Measurements from ENCODE around the gene SMIM3. TPM values are rescaled to one million over a fixed set of nuclear protein-coding genes. Genes with fewer than 3 reads are reported as not detected.

SMIM3 gene
- total and polyA plus RNA-seq, 2 of the 13 experiments (the other 11 are each of a cell fraction or from before 2014, with no cell fraction given): 11.6 to 96.7 TPM

DNA sequence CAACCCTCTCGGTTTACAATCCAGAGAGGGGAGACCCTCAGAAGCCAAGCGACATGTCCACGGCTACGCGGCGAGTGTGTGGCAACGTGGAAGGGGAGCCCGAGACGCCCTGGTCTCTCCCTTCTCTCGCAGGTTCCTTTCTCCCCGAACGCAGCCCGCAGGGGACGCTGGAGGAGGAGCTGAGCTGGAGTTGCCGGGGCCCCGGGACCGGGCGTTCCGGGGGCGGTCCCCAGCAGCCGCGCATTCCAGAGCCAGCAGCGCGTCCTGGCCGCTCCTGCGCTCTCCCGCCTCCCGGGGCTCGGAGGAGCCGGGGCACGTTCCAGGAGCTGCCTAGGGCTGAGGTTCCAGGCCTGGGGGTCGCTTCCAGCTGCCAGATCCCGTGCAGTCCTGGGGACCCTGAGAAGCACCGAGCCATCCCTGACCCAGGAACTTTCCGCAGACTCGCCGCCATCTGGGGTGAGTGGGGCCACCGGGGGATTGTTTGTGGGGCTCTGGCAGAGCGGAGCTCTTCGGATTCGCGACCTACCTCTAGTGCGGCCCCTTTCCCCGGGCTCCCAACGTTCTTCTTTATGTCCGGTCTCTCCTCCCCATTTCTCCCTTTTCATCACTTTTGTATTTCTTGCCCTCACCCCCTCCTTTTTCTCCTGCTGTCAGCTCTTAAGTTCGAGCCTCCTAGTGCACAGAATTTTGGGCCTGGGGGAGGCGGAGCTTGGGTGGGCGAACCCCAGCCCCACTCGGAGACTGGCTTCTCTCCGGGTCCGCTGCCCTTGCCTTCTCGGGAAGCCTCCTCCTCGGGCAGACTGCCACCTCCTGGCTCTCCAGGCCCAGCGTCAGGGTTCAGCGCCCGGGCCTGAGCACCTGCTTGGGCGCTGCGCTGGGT, at the start of gene SMIM3 (continued):
- TF ChIP-seq ADNP (CRISPR knock-in tag; IDR thresholded peaks at IDR 0.05): peak; percentile 62; the same call in 1 of the 2 replicates
- peak; percentile 72; the same call in 1 of the 2 replicates for TF ChIP-seq ZMYM2 (CRISPR knock-in tag; IDR thresholded peaks at IDR 0.05)
- TF ChIP-seq, protein P1, sequence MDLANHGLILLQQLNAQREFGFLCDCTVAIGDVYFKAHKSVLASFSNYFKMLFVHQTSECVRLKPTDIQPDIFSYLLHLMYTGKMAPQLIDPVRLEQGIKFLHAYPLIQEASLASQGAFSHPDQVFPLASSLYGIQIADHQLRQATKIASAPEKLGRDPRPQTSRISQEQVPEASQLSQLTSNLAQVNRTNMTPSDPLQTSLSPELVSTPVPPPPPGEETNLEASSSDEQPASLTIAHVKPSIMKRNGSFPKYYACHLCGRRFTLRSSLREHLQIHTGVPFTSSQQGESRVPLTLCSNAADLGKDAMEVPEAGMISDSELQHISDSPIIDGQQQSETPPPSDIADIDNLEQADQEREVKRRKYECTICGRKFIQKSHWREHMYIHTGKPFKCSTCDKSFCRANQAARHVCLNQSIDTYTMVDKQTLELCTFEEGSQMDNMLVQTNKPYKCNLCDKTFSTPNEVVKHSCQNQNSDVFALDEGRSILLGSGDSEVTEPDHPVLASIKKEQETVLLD (CRISPR knock-in tag; IDR thresholded peaks at IDR 0.05; ENCODE audit: low read depth): peak; percentile 33; the same call in 1 of the 2 replicates
- no peak for TF ChIP-seq ETV6 (CRISPR knock-in tag; conservative IDR thresholded peaks at IDR 0.05)
- TF ChIP-seq ZNF709 (CRISPR knock-in tag; IDR thresholded peaks at IDR 0.05): peak; percentile 35; the same call in 1 of the 2 replicates
- TF ChIP-seq, protein P2, sequence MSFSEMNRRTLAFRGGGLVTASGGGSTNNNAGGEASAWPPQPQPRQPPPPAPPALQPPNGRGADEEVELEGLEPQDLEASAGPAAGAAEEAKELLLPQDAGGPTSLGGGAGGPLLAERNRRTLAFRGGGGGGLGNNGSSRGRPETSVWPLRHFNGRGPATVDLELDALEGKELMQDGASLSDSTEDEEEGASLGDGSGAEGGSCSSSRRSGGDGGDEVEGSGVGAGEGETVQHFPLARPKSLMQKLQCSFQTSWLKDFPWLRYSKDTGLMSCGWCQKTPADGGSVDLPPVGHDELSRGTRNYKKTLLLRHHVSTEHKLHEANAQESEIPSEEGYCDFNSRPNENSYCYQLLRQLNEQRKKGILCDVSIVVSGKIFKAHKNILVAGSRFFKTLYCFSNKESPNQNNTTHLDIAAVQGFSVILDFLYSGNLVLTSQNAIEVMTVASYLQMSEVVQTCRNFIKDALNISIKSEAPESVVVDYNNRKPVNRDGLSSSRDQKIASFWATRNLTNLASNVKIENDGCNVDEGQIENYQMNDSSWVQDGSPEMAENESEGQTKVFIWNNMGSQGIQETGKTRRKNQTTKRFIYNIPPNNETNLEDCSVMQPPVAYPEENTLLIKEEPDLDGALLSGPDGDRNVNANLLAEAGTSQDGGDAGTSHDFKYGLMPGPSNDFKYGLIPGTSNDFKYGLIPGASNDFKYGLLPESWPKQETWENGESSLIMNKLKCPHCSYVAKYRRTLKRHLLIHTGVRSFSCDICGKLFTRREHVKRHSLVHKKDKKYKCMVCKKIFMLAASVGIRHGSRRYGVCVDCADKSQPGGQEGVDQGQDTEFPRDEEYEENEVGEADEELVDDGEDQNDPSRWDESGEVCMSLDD (CRISPR knock-in tag; IDR thresholded peaks at IDR 0.05; ENCODE audit: borderline replicate concordance): peak; percentile 75; the same call in 1 of the 2 replicates
- TF ChIP-seq SOX6 (IDR thresholded peaks at IDR 0.05): no peak
- TF ChIP-seq SOX6 (CRISPR knock-in tag; IDR thresholded peaks at IDR 0.05): no peak; the same call in none of the 2 replicates
- 0 out of 2 replicates have a peak, but pooled peaks have one; percentile 41 for TF ChIP-seq AKAP8 (CRISPR knock-in tag; IDR thresholded peaks at IDR 0.05)
- TF ChIP-seq HOXA9 (CRISPR knock-in tag; IDR thresholded peaks at IDR 0.05; ENCODE audit: borderline replicate concordance): 0 out of 2 replicates have a peak, but pooled peaks have one; percentile 5
- TF ChIP-seq, protein P3, sequence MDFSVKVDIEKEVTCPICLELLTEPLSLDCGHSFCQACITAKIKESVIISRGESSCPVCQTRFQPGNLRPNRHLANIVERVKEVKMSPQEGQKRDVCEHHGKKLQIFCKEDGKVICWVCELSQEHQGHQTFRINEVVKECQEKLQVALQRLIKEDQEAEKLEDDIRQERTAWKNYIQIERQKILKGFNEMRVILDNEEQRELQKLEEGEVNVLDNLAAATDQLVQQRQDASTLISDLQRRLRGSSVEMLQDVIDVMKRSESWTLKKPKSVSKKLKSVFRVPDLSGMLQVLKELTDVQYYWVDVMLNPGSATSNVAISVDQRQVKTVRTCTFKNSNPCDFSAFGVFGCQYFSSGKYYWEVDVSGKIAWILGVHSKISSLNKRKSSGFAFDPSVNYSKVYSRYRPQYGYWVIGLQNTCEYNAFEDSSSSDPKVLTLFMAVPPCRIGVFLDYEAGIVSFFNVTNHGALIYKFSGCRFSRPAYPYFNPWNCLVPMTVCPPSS (IDR thresholded peaks at IDR 0.05): no peak
- no peak for TF ChIP-seq LCORL (IDR thresholded peaks at IDR 0.05)
- peak; percentile 53 for TF ChIP-seq LCORL (CRISPR knock-in tag; IDR thresholded peaks at IDR 0.05)
- no peak for TF ChIP-seq RFX3 (CRISPR knock-in tag; IDR thresholded peaks at IDR 0.05)
- 0 out of 2 replicates have a peak, but pooled peaks have one; percentile 31 for TF ChIP-seq ZNF335 (CRISPR knock-in tag; IDR thresholded peaks at IDR 0.05)
- TF ChIP-seq POLR2G (IDR thresholded peaks at IDR 0.05; ENCODE audit: low read depth, low read length): peak; percentile 80
- TF ChIP-seq ZFP36L1 (CRISPR knock-in tag; IDR thresholded peaks at IDR 0.05): 0 out of 2 replicates have a peak, but pooled peaks have one; percentile 51
- TF ChIP-seq, protein P4, sequence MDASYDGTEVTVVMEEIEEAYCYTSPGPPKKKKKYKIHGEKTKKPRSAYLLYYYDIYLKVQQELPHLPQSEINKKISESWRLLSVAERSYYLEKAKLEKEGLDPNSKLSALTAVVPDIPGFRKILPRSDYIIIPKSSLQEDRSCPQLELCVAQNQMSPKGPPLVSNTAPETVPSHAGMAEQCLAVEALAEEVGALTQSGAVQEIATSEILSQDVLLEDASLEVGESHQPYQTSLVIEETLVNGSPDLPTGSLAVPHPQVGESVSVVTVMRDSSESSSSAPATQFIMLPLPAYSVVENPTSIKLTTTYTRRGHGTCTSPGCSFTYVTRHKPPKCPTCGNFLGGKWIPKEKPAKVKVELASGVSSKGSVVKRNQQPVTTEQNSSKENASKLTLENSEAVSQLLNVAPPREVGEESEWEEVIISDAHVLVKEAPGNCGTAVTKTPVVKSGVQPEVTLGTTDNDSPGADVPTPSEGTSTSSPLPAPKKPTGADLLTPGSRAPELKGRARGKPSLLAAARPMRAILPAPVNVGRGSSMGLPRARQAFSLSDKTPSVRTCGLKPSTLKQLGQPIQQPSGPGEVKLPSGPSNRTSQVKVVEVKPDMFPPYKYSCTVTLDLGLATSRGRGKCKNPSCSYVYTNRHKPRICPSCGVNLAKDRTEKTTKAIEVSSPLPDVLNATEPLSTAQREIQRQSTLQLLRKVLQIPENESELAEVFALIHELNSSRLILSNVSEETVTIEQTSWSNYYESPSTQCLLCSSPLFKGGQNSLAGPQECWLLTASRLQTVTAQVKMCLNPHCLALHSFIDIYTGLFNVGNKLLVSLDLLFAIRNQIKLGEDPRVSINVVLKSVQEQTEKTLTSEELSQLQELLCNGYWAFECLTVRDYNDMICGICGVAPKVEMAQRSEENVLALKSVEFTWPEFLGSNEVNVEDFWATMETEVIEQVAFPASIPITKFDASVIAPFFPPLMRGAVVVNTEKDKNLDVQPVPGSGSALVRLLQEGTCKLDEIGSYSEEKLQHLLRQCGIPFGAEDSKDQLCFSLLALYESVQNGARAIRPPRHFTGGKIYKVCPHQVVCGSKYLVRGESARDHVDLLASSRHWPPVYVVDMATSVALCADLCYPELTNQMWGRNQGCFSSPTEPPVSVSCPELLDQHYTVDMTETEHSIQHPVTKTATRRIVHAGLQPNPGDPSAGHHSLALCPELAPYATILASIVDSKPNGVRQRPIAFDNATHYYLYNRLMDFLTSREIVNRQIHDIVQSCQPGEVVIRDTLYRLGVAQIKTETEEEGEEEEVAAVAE (CRISPR knock-in tag; IDR thresholded peaks at IDR 0.05; ENCODE audit: borderline replicate concordance): 0 out of 2 replicates have a peak, but pooled peaks have one; percentile 1
- TF ChIP-seq NRL (CRISPR knock-in tag; IDR thresholded peaks at IDR 0.05; ENCODE audit: borderline replicate concordance): 0 out of 2 replicates have a peak, but pooled peaks have one; percentile 15

Data from HepG2 (cell line).